Hepatocyte (in vitro differentiated cells): ENCODE results near the gene UCHL5. TPM values are rescaled to one million over a fixed set of nuclear protein-coding genes. Genes with fewer than 3 reads are reported as not detected.

Experiments
- DNase-seq: peaks from one replicate; pipeline ENCODE4 v3.0.0-alpha.2; 2016; ENCODE audit warnings: low spot score
- H2AFZ ChIP-seq: fragments of 200-600 bp; sonication (generic); 2 replicates; pipeline ENCODE4 v1.6.0; 2016; ENCODE audit warnings: antibody characterized with exemption, mild to moderate bottlenecking
- H3K27ac ChIP-seq: fragments of 200-600 bp; sonication (generic); 2 replicates; pipeline ENCODE4 v1.5.1; 2016; ENCODE audit warnings: mild to moderate bottlenecking
- H3K27me3 ChIP-seq: fragments of 200-600 bp; sonication (generic); 2 replicates; pipeline ENCODE4 v1.6.1; 2016
- H3K36me3 ChIP-seq: fragments of 200-600 bp; sonication (generic); replicated peaks from 2 replicates; pipeline ENCODE4 v1.5.1; 2016; ENCODE audit warnings: low read depth; ENCODE audit not compliant: insufficient read depth
- H3K4me1 ChIP-seq: fragments of 200-600 bp; sonication (generic); 2 replicates; pipeline ENCODE4 v1.5.1; 2016; ENCODE audit warnings: mild to moderate bottlenecking, moderate library complexity; ENCODE audit not compliant: insufficient read depth
- H3K4me2 ChIP-seq: fragments of 200-600 bp; sonication (generic); 2 replicates; pipeline ENCODE4 v1.6.0; 2016
- H3K4me3 ChIP-seq: fragments of 200-600 bp; sonication (generic); 2 replicates; pipeline ENCODE4 v1.5.1; 2016; ENCODE audit warnings: mild to moderate bottlenecking
- H3K79me2 ChIP-seq: fragments of 200-600 bp; sonication (generic); 2 replicates; pipeline ENCODE4 v1.6.0; 2017; ENCODE audit warnings: mild to moderate bottlenecking
- H3K9me2 ChIP-seq: fragments of 200-600 bp; sonication (generic); replicated peaks from 2 replicates; pipeline ENCODE4 v1.6.0; 2017; ENCODE audit warnings: mild to moderate bottlenecking; ENCODE audit not compliant: insufficient read depth
- H3K9me3 ChIP-seq: fragments of 200-600 bp; sonication (generic); 2 replicates; pipeline ENCODE4 v1.5.1; 2016; ENCODE audit warnings: low read depth, mild to moderate bottlenecking
- H4K20me1 ChIP-seq: fragments of 200-600 bp; sonication (generic); 2 replicates; pipeline ENCODE4 v1.6.0; 2016; ENCODE audit warnings: mild to moderate bottlenecking; ENCODE audit not compliant: insufficient read depth, poor library complexity, severe bottlenecking
- CTCF ChIP-seq: fragments of 200-600 bp; sonication (generic); IDR thresholded peaks from 2 replicates; pipeline ENCODE4 v1.5.1; 2016; ENCODE audit warnings: antibody characterized with exemption, mild to moderate bottlenecking; ENCODE audit not compliant: poor library complexity
- EZH2 ChIP-seq: fragments of 200-600 bp; sonication (generic); IDR thresholded peaks from 2 replicates; pipeline ENCODE4 v1.6.1; 2016; ENCODE audit warnings: antibody characterized with exemption, mild to moderate bottlenecking, borderline replicate concordance
- EZH2phosphoT487 ChIP-seq: fragments of 200-600 bp; sonication (generic); IDR thresholded peaks from one replicate; pipeline ENCODE4 v1.6.1; 2018; ENCODE audit warnings: antibody characterized with exemption, mild to moderate bottlenecking, low read depth, moderate library complexity; ENCODE audit not compliant: unreplicated experiment, severe bottlenecking
- WGBS: methylation state at CpG from one replicate; pipeline ENCODE4 v1.1.6; 2016; ENCODE audit warnings: low lambda C conversion rate; ENCODE audit errors: missing lambda C conversion rate; 5-methylcytosine and 5-hydroxymethylcytosine counted together
- polyA plus RNA-seq: library from polyadenylated mRNA; unstranded; fragments of >200 nt; fragmentation: Nextera tagmentation; extraction: Ambion mirVana; gene quantifications from 2 replicates; pipeline ENCODE4 v1.2.1, GENCODE V29; 2016
- total RNA-seq: library from RNA; depleted of rRNA; stranded (reverse); fragments of >200 nt; gene quantifications from 2 replicates; pipeline ENCODE4 v1.2.3, GENCODE V29; 2014

The UCHL5 gene
- total and polyA plus RNA-seq, 2 experiments from 2014 or later: 34.9 to 36.6 TPM

GRCh38 chr1:193014400-193014799, 44.8 kb downstream of the UCHL5 start:
- H3K27me3 ChIP-seq: no peaks in the 10 kb centered on the region
- peaks cover 12% of the 10 kb centered on the region for H3K4me1 ChIP-seq
- no peaks in the 10 kb centered on the region for H4K20me1 ChIP-seq
- H3K9me3 ChIP-seq: no peaks in the 10 kb centered on the region
- no peak overlapping the region for H3K4me3 ChIP-seq
- no peak overlapping the region for H2AFZ ChIP-seq
- H3K27ac ChIP-seq: no peak overlapping the region
- H3K36me3 ChIP-seq: no peaks in the 10 kb centered on the region
- WGBS: 83% methylated on average over 2 of the region's 2 CpGs
- DNase-seq: no peak
- no peaks in the 10 kb centered on the region for H3K79me2 ChIP-seq
- TF ChIP-seq CTCF: no peak
- TF ChIP-seq EZH2phosphoT487: no peak
- TF ChIP-seq EZH2: no peak
- no peaks in the 10 kb centered on the region for H3K9me2 ChIP-seq
- H3K4me2 ChIP-seq: no peak overlapping the region

- no peaks in the 10 kb centered on the region for H3K9me3 ChIP-seq
- H3K4me3 ChIP-seq: no peak overlapping the region
- H3K79me2 ChIP-seq: no peaks in the 10 kb centered on the region
- H3K4me1 ChIP-seq: peaks cover 16% of the 10 kb centered on the region
- H3K36me3 ChIP-seq: no peaks in the 10 kb centered on the region
- WGBS: 65% methylated on average over 7 of the region's 7 CpGs
- no peaks in the 10 kb centered on the region for H4K20me1 ChIP-seq
- no peak overlapping the region for H3K27ac ChIP-seq
- no peaks in the 10 kb centered on the region for H3K9me2 ChIP-seq
- DNase-seq: no peak
- H3K27me3 ChIP-seq: no peaks in the 10 kb centered on the region
- no peak overlapping the region for H2AFZ ChIP-seq
- TF ChIP-seq EZH2phosphoT487: no peak
- no peak for TF ChIP-seq CTCF
- no peak for TF ChIP-seq EZH2
- H3K4me2 ChIP-seq: no peak overlapping the region
These were observed 45.5 kb downstream of the UCHL5 start for GRCh38 chr1:193013707-193014106.

- H2AFZ ChIP-seq: no peak overlapping the region
- 72% methylated on average over 2 of the region's 2 CpGs for WGBS
- TF ChIP-seq EZH2: no peak
- no peak for TF ChIP-seq EZH2phosphoT487
- TF ChIP-seq CTCF: no peak
- no peaks in the 10 kb centered on the region for H3K9me2 ChIP-seq
- H3K36me3 ChIP-seq: no peaks in the 10 kb centered on the region
- H4K20me1 ChIP-seq: no peaks in the 10 kb centered on the region
- H3K27ac ChIP-seq: no peak overlapping the region
- no peak overlapping the region for H3K4me3 ChIP-seq
- peaks cover 16% of the 10 kb centered on the region for H3K4me1 ChIP-seq
- H3K79me2 ChIP-seq: no peaks in the 10 kb centered on the region
- no peak for DNase-seq
- no peak overlapping the region for H3K4me2 ChIP-seq
- no peaks in the 10 kb centered on the region for H3K27me3 ChIP-seq
- no peaks in the 10 kb centered on the region for H3K9me3 ChIP-seq
These were observed 46.2 kb downstream of the UCHL5 start for GRCh38 chr1:193013005-193013404.

GRCh38 chr1:193011406-193011805, 47.8 kb downstream of the UCHL5 start:
- Histone ChIP-seq H3K79me2 (no peaks in the 10 kb centered on the region), H3K4me3 (no peak overlapping the region), H3K27me3 (no peaks in the 10 kb centered on the region), H3K9me3 (no peaks in the 10 kb centered on the region), H3K9me2 (no peaks in the 10 kb centered on the region), H3K4me1 (peaks cover 25% of the 10 kb centered on the region), H3K27ac (no peak overlapping the region), H2AFZ (no peak overlapping the region), H3K4me2 (no peak overlapping the region), H3K36me3 (no peaks in the 10 kb centered on the region), H4K20me1 (no peaks in the 10 kb centered on the region)
- TF ChIP-seq EZH2 (no peak), EZH2phosphoT487 (no peak), CTCF (no peak)
- no peak for DNase-seq
- WGBS: 97% methylated on average over 1 of the region's 1 CpG
